Sigmoid colon (tissue), 7 donors: Measurements from ENCODE around the gene CES5A. TPM values are rescaled to one million over a fixed set of nuclear protein-coding genes. Genes with fewer than 3 reads are reported as not detected.

Experiments
- DNase-seq: peaks from one replicate; pipeline ENCODE4 v3.0.0-alpha.2; 2019
- H3K27ac ChIP-seq, 4 donors: fragments of 200-600 bp; sonication (generic); one replicate each; pipeline ENCODE4 v1.5.1; 2016 to 2019; ENCODE audit warnings: mild to moderate bottlenecking in 1 of 4
- H3K27me3 ChIP-seq, 3 donors: fragments of 200-600 bp; sonication (generic); one replicate each; pipeline ENCODE4 v1.5.1; 2019; ENCODE audit warnings: mild to moderate bottlenecking in 1 of 3
- H3K36me3 ChIP-seq, 4 donors: fragments of 200-600 bp; sonication (generic); one replicate each; pipeline ENCODE4 v1.5.1; 2016 to 2019
- H3K4me1 ChIP-seq, 4 donors: fragments of 200-600 bp; sonication (generic); one replicate each; pipeline ENCODE4 v1.5.1; 2017 to 2019
- H3K4me3 ChIP-seq, 4 donors: fragments of 200-600 bp; sonication (generic); one replicate each; pipeline ENCODE4 v1.5.1; 2017 to 2019; ENCODE audit warnings: mild to moderate bottlenecking in 2 of 4, moderate library complexity in 1 of 4
- H3K9me3 ChIP-seq, 4 donors: fragments of 200-600 bp in 3 of 4; sonication (generic) in 3 of 4; one replicate each; pipeline versions ENCODE4 v1.5.1 to v1.6.1; 2013 to 2019
- EP300 ChIP-seq, 4 donors: sonication (generic); formaldehyde crosslinking; IDR thresholded peaks; one replicate each; pipeline ENCODE4 v1.6.1; 2017; ENCODE audit warnings: antibody characterized with exemption in 4 of 4
- POLR2A ChIP-seq, 2 donors: fragments of 450-650 bp; IDR thresholded peaks; one replicate each; pipeline ENCODE4 v1.6.1; 2016; ENCODE audit warnings: antibody characterized with exemption in 2 of 2, mild to moderate bottlenecking in 2 of 2, moderate library complexity in 2 of 2
- POLR2AphosphoS5 ChIP-seq, 4 donors: sonication (generic); formaldehyde crosslinking; IDR thresholded peaks; one replicate each; pipeline ENCODE4 v1.6.1; 2017; ENCODE audit warnings: antibody characterized with exemption in 4 of 4
- WGBS, 2 donors: extraction: QIAGEN DNeasy Blood & Tissue Kit; methylation state at CpG; one replicate each; pipeline ENCODE4 v1.1.7; 2013; 5-methylcytosine and 5-hydroxymethylcytosine counted together
- intact Hi-C: fragments of 100-400 bp; cut with DNase I; formaldehyde crosslinking; loops from one replicate; pipeline ENCODE4 v1.15.1; 2023
- polyA plus RNA-seq, 3 donors: library from polyadenylated mRNA; stranded (reverse); fragments of 200-250 nt; gene quantifications; one replicate each; pipeline ENCODE4 v1.2.3, GENCODE V29; 2013
- total RNA-seq, 4 donors: library from RNA; depleted of rRNA; stranded (reverse); fragments of >200 nt; gene quantifications; one replicate each; pipeline ENCODE4 v1.1.0, GENCODE V29; 2016
- TF ChIP-seq, protein P1 (sequence below), 4 experiments: fragments of 450-650 bp in 3 of 4; fragments of 200-600 bp in 1 of 4; IDR thresholded peaks; one replicate each; pipeline ENCODE4 v1.5.1; 2016 to 2019; ENCODE audit warnings: antibody characterized with exemption in 4 of 4, mild to moderate bottlenecking in 3 of 4, moderate library complexity in 2 of 4
- donor health status: healthy with polysubstance abuse.
- donor health status: Bipolar disorder and iron deficiency.
- donor health status: healthy.

CES5A gene
- total and polyA plus RNA-seq, 7 donors, result not detected

DNA sequence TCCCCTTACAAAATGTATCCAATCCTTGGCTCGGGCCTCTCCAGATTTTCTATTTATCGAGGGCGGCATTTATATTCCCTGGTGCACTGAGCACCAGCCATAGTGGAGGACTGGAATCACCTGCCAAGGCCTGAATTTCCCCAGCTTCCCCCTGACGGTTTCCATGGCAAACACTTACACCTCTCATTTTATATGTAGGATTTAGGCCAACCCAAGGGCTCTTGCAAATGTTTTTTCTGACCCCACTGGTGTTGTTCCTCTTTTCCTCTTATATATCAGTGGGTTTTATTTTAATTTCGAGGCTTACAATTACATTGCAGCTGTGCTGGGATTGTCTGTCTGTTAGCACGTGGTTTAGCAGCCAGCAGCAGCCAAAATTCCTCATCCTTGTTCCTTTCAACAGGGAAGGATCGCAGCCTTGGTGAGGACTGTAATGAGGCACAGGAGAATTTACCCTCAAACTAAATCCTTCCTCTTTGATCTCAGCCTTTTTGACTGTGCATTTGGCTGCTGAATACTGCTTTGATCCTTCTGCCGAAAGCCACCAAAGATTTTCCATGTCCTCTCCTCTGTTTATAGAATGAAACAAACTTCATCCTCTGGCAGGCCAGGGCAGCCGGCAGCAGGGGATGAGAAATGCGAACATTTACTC, 26.5 kb upstream of the CES5A start:
- Histone ChIP-seq H3K4me3 (no peak overlapping the region), H3K36me3 (no peaks in the 10 kb centered on the region), H3K27me3 (no peaks in the 10 kb centered on the region), H3K27ac (no peak overlapping the region), H3K4me1 (no peaks in the 10 kb centered on the region), H3K9me3 (peaks cover 0 to 12% (median 5%) of the 10 kb centered on the region in 4 donors)
- WGBS, 2 donors, result 64 to 69% methylated on average over 10 of the region's 10 CpGs
- no peak for DNase-seq
- TF ChIP-seq POLR2AphosphoS5 (IDR thresholded peaks at IDR 0.05), result no peak
- TF ChIP-seq EP300 (IDR thresholded peaks at IDR 0.05), result no peak
- TF ChIP-seq POLR2A (IDR thresholded peaks at IDR 0.05), result no peak
- TF ChIP-seq, protein P1, sequence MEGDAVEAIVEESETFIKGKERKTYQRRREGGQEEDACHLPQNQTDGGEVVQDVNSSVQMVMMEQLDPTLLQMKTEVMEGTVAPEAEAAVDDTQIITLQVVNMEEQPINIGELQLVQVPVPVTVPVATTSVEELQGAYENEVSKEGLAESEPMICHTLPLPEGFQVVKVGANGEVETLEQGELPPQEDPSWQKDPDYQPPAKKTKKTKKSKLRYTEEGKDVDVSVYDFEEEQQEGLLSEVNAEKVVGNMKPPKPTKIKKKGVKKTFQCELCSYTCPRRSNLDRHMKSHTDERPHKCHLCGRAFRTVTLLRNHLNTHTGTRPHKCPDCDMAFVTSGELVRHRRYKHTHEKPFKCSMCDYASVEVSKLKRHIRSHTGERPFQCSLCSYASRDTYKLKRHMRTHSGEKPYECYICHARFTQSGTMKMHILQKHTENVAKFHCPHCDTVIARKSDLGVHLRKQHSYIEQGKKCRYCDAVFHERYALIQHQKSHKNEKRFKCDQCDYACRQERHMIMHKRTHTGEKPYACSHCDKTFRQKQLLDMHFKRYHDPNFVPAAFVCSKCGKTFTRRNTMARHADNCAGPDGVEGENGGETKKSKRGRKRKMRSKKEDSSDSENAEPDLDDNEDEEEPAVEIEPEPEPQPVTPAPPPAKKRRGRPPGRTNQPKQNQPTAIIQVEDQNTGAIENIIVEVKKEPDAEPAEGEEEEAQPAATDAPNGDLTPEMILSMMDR (IDR thresholded peaks at IDR 0.05), result no peak
- intact Hi-C loops, result no loop called here

- Histone ChIP-seq H3K4me3 (no peak overlapping the region), H3K27me3 (no peaks in the 10 kb centered on the region), H3K27ac (no peak overlapping the region), H3K9me3 (peaks cover 0 to 12% (median 5%) of the 10 kb centered on the region in 4 donors), H3K4me1 (no peaks in the 10 kb centered on the region), H3K36me3 (no peaks in the 10 kb centered on the region)
- WGBS, 2 donors, result 59 to 67% methylated on average over 5 of the region's 5 CpGs
- intact Hi-C loops, result no loop called here
- TF ChIP-seq EP300 (IDR thresholded peaks at IDR 0.05) (no peak), POLR2AphosphoS5 (IDR thresholded peaks at IDR 0.05) (no peak), POLR2A (IDR thresholded peaks at IDR 0.05) (no peak)
- TF ChIP-seq, protein P1 (IDR thresholded peaks at IDR 0.05), result no peak
- no peak for DNase-seq
Measured at GRCh38 chr16:55900616-55901393, 25.6 kb upstream of the CES5A start.

DNA sequence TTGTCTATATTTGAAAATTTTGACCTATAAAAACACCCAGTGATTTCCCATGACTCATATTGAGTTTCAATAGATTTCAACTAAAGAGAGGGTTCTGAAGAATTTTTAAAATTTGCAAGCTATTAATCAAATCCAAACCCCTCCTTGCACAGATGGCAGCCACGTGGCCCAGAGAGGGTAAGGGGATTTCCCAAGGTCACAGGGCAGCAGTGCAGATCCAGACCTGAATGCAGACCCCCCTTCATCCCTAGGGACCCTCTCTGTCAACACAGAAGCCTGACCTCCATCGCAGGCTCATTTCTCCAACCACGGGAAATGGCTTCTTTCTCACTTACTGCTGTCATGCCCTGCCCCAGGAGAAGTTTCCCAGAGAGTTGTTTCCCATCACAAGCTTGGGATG, 24.7 kb upstream of the CES5A start:
- Histone ChIP-seq H3K4me3 (no peak overlapping the region), H3K27me3 (no peaks in the 10 kb centered on the region), H3K36me3 (no peaks in the 10 kb centered on the region), H3K9me3 (peaks cover 0 to 12% (median 5%) of the 10 kb centered on the region in 4 donors), H3K27ac (no peak overlapping the region), H3K4me1 (no peaks in the 10 kb centered on the region)
- 51 to 53% methylated on average over 3 of the region's 3 CpGs for WGBS, 2 donors
- no peak for DNase-seq
- intact Hi-C loops, result no loop called here
- no peak for TF ChIP-seq POLR2A (IDR thresholded peaks at IDR 0.05)
- no peak for TF ChIP-seq POLR2AphosphoS5 (IDR thresholded peaks at IDR 0.05)
- TF ChIP-seq EP300 (IDR thresholded peaks at IDR 0.05), result no peak
- TF ChIP-seq, protein P1 (IDR thresholded peaks at IDR 0.05), result no peak

GRCh38 chr16:55898592-55898991, 23.4 kb upstream of the CES5A start:
- no peak overlapping the region for H3K4me3 ChIP-seq
- DNase-seq, result no peak
- intact Hi-C loops, result no loop called here
- WGBS, 2 donors, result 79 to 85% methylated on average over 1 of the region's 1 CpG
- H3K27ac ChIP-seq, result no peak overlapping the region
- TF ChIP-seq EP300 (IDR thresholded peaks at IDR 0.05) (no peak), POLR2AphosphoS5 (IDR thresholded peaks at IDR 0.05) (no peak), POLR2A (IDR thresholded peaks at IDR 0.05) (no peak)
- TF ChIP-seq, protein P1 (IDR thresholded peaks at IDR 0.05), result no peak
- no peaks in the 10 kb centered on the region for H3K4me1 ChIP-seq
- no peaks in the 10 kb centered on the region for H3K36me3 ChIP-seq
- no peaks in the 10 kb centered on the region for H3K27me3 ChIP-seq
- peaks cover 0 to 5% (median under 1%) of the 10 kb centered on the region in 4 donors for H3K9me3 ChIP-seq
